ENCODE results near the gene GGN.
"Not testable (repeated sequence)": the region's sequence is repeated elsewhere in the genome, so short reads cannot be mapped to it uniquely, and the experiment has no call there.

Gene GGN

GRCh38 chr19:38386300-38386970 lies 1.4 kb downstream of the GGN start:
- no peak for DNase-seq

- no peak for DNase-seq
Measured at GRCh38 chr19:38385804-38386257, 2.0 kb downstream of the GGN start.

GRCh38 chr19:38385057-38385803 lies 2.6 kb downstream of the GGN start:
- no peak for DNase-seq

- DNase-seq = no peak
Measured at GRCh38 chr19:38384209-38385027, 3.4 kb downstream of the GGN start.

- no peak for DNase-seq
Measured at GRCh38 chr19:38383743-38384142, 4.1 kb downstream of the GGN start.

GRCh38 chr19:38383184-38383583 lies 4.7 kb downstream of the GGN start:
- no peak for DNase-seq

- DNase-seq = no peak
Measured at GRCh38 chr19:38381138-38381537, 6.7 kb downstream of the GGN start.

- no peak for DNase-seq
Measured at GRCh38 chr19:38378866-38379265, 9.0 kb downstream of the GGN start.

- DNase-seq = no peak
Measured at GRCh38 chr19:38377052-38377451, 10.8 kb downstream of the GGN start.

- no peak for DNase-seq
Measured at GRCh38 chr19:38376576-38376975, 11.3 kb downstream of the GGN start.

- DNase-seq = no peak
Measured at GRCh38 chr19:38375748-38376147, 12.1 kb downstream of the GGN start.

- DNase-seq = no peak
Measured at GRCh38 chr19:38375098-38375493, 12.7 kb downstream of the GGN start.

- DNase-seq = peak; percentile 99
Measured at GRCh38 chr19:38374332-38375097, 13.3 kb downstream of the GGN start, which contains the start of gene PSMD8. PSMD8 (plus strand) TSS chr19:38374571; CDS start chr19:38374602, 31 bp downstream.

- DNase-seq = no peak
Measured at GRCh38 chr19:38373907-38374331, 13.9 kb downstream of the GGN start.

GRCh38 chr19:38371081-38371480 lies 16.8 kb downstream of the GGN start:
- no peak for DNase-seq

- DNase-seq = peak; percentile 70
Measured at GRCh38 chr19:38370299-38370698, 17.5 kb downstream of the GGN start.

- DNase-seq = no peak
Measured at GRCh38 chr19:38369584-38369983, 18.2 kb downstream of the GGN start.

GRCh38 chr19:38367041-38367440 lies 20.8 kb downstream of the GGN start:
- no peak for DNase-seq

GRCh38 chr19:38362946-38363688 lies 24.7 kb downstream of the GGN start:
- DNase-seq = not testable (repeated sequence)

- DNase-seq = peak; percentile 67
Measured at GRCh38 chr19:38362076-38362945, 25.5 kb downstream of the GGN start.

GRCh38 chr19:38361633-38362075 lies 26.2 kb downstream of the GGN start:
- peak; percentile 83 for DNase-seq

Measured in NCI-H1694 (cell line).